ENCODE data around the gene LIMK1. TPM values are rescaled to one million over a fixed set of nuclear protein-coding genes. Genes with fewer than 3 reads are reported as not detected.

LIMK1 gene
- total RNA-seq, 3 donors from 2014 or later, result 18.0 to 18.6 (median 18.1) TPM

DNA sequence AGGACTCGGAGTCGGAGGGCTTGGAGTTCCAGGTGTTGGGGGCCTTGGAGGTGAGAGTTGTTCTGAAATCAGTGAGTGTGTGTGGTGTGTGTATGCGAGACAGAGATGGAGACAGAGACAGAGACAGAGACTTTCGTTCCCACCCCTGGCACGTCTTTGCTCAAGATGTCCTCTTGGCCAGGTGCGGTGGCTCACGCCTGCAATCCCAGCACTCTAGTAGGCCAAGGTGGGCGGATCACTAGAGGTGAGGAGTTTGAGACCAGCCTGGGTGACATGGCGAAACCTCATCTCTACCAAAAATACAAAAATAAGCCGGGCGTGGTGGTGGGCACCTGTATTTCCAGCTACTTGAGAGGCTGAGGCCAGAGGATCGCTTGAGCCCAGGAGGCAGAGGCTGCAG lies 20.0 kb upstream of the LIMK1 start:
- Histone ChIP-seq H3K4me3 (no peak overlapping the region), H3K4me1 (peaks cover 0 to 7% of the 10 kb centered on the region in 2 donors), H3K36me3 (no peaks in the 10 kb centered on the region), H3K27me3 (no peaks in the 10 kb centered on the region), H3K9me3 (no peaks in the 10 kb centered on the region), H3K27ac (no peak overlapping the region)
- no peak for TF ChIP-seq POLR2A (IDR thresholded peaks at IDR 0.05)
- no peak for TF ChIP-seq POLR2AphosphoS5 (IDR thresholded peaks at IDR 0.05)
- TF ChIP-seq, protein P1, sequence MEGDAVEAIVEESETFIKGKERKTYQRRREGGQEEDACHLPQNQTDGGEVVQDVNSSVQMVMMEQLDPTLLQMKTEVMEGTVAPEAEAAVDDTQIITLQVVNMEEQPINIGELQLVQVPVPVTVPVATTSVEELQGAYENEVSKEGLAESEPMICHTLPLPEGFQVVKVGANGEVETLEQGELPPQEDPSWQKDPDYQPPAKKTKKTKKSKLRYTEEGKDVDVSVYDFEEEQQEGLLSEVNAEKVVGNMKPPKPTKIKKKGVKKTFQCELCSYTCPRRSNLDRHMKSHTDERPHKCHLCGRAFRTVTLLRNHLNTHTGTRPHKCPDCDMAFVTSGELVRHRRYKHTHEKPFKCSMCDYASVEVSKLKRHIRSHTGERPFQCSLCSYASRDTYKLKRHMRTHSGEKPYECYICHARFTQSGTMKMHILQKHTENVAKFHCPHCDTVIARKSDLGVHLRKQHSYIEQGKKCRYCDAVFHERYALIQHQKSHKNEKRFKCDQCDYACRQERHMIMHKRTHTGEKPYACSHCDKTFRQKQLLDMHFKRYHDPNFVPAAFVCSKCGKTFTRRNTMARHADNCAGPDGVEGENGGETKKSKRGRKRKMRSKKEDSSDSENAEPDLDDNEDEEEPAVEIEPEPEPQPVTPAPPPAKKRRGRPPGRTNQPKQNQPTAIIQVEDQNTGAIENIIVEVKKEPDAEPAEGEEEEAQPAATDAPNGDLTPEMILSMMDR (IDR thresholded peaks at IDR 0.05), result no peak
- no peak for DNase-seq (ENCODE audit: low spot score in 2 of 2)
- intact Hi-C loops (cut with DNase I; ENCODE audit: low total_unique reads), result loop anchor here (10.0 kb wide), 1 partner anchor 111 kb away; the partner anchor contains the start of gene EIF4H

DNA sequence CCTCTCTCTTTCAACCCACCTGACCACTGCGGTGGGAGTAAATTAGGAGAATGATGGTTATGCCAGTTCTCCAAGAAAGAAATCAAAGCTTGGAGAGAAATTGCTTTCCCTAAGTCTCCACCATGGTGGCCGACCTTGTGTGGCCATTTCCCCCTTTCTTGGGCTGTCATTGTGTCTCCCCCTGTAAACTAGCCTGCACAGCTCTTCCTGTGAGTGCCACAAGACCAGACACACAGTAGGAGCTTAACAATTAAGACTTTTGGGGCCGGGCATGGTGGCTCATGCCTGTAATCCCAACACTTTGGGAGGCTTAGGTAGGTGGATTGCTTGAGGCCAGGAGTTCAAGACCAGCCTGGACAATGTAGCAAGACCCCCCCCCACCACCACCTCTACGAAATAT lies 18.9 kb upstream of the LIMK1 start:
- H3K4me1 ChIP-seq, result peaks cover 0 to 7% of the 10 kb centered on the region in 2 donors
- no peak overlapping the region for H3K4me3 ChIP-seq
- no peaks in the 10 kb centered on the region for H3K27me3 ChIP-seq
- intact Hi-C loops (cut with DNase I; ENCODE audit: low total_unique reads), result loop anchor here (10.0 kb wide), 1 partner anchor 110 kb away; the partner anchor contains the start of gene EIF4H
- no peaks in the 10 kb centered on the region for H3K36me3 ChIP-seq
- no peak overlapping the region for H3K27ac ChIP-seq
- TF ChIP-seq, protein P1 (IDR thresholded peaks at IDR 0.05), result no peak
- no peak for TF ChIP-seq POLR2A (IDR thresholded peaks at IDR 0.05)
- TF ChIP-seq POLR2AphosphoS5 (IDR thresholded peaks at IDR 0.05), result no peak
- no peak for DNase-seq (ENCODE audit: low spot score in 2 of 2)
- H3K9me3 ChIP-seq, result no peaks in the 10 kb centered on the region

DNA sequence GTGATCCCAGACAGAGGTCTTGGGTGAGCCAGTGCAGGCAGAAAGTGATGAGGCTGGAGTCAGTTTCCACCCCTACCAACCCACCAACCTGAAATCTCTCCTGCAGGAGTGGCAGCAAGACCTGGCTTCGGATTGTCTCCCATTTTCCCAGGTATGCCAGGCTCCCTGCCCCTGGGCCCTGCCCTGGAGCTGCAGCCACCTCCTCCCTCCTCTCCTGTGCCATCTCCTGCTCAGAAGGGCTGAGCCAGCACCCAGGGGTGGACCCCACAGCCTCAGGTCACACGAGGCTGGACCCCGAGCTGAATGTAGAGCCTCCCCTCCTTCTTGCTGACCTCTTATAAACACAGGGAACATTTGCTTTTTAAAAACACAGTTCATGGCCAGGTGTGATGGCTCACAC lies 17.0 kb upstream of the LIMK1 start:
- H3K27me3 ChIP-seq, result no peaks in the 10 kb centered on the region
- no peaks in the 10 kb centered on the region for H3K4me1 ChIP-seq
- DNase-seq (ENCODE audit: low spot score in 2 of 2), result no peak
- H3K36me3 ChIP-seq, result no peaks in the 10 kb centered on the region
- no peaks in the 10 kb centered on the region for H3K9me3 ChIP-seq
- no peak overlapping the region for H3K27ac ChIP-seq
- TF ChIP-seq POLR2AphosphoS5 (IDR thresholded peaks at IDR 0.05), result no peak
- TF ChIP-seq POLR2A (IDR thresholded peaks at IDR 0.05), result no peak
- TF ChIP-seq, protein P1 (IDR thresholded peaks at IDR 0.05), result no peak
- H3K4me3 ChIP-seq, result no peak overlapping the region
- intact Hi-C loops (cut with DNase I; ENCODE audit: low total_unique reads), result loop anchor here (10.0 kb wide), 1 partner anchor 108 kb away; the partner anchor contains the start of gene EIF4H

DNA sequence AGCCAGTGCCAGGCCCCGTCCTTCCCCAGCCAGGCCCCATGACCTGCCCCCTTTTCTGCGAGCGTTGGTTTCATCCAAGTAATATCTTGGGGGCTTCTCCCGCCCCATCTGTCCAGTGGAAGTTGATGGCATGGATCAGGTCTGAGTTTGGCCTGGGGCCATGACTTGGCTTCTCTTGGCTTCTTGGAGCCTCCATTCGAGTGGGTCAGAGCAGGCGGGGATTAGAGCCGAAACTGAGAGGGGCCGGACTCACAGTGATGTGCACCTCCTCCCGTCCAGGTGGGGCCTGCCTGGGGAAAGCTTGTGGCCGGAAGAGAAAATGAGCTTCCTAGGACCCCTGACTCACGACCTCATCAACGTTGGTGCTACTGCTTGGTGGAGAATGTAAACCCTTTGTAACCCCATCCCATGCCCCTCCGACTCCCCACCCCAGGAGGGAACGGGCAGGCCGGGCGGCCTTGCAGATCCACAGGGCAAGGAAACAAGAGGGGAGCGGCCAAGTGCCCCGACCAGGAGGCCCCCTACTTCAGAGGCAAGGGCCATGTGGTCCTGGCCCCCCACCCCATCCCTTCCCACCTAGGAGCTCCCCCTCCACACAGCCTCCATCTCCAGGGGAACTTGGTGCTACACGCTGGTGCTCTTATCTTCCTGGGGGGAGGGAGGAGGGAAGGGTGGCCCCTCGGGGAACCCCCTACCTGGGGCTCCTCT lies 15.1 kb upstream of the LIMK1 start:
- no peak overlapping the region for H3K27ac ChIP-seq
- no peaks in the 10 kb centered on the region for H3K36me3 ChIP-seq
- no peak for DNase-seq (ENCODE audit: low spot score in 2 of 2)
- intact Hi-C loops (cut with DNase I; ENCODE audit: low total_unique reads), result loop anchor here (10.0 kb wide), 1 partner anchor 106 kb away; the partner anchor contains the start of gene EIF4H
- H3K27me3 ChIP-seq, result no peaks in the 10 kb centered on the region
- no peaks in the 10 kb centered on the region for H3K4me1 ChIP-seq
- H3K9me3 ChIP-seq, result no peaks in the 10 kb centered on the region
- TF ChIP-seq POLR2AphosphoS5 (IDR thresholded peaks at IDR 0.05) (no peak), POLR2A (IDR thresholded peaks at IDR 0.05) (no peak)
- TF ChIP-seq, protein P1 (IDR thresholded peaks at IDR 0.05), result no peak
- H3K4me3 ChIP-seq, result no peak overlapping the region

DNA sequence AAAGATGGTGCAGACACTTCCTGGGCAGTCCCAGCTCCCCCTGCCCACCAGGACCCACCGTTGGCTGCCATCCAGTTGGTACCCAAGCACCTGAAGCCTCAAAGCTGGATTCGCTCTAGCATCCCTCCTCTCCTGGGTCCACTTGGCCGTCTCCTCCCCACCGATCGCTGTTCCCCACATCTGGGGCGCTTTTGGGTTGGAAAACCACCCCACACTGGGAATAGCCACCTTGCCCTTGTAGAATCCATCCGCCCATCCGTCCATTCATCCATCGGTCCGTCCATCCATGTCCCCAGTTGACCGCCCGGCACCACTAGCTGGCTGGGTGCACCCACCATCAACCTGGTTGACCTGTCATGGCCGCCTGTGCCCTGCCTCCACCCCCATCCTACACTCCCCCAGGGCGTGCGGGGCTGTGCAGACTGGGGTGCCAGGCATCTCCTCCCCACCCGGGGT lies 14.5 kb upstream of the LIMK1 start:
- Histone ChIP-seq H3K4me3 (no peak overlapping the region), H3K9me3 (no peaks in the 10 kb centered on the region), H3K36me3 (no peaks in the 10 kb centered on the region), H3K27ac (no peak overlapping the region), H3K27me3 (no peaks in the 10 kb centered on the region), H3K4me1 (no peaks in the 10 kb centered on the region)
- DNase-seq (ENCODE audit: low spot score in 2 of 2), result no peak
- intact Hi-C loops (cut with DNase I; ENCODE audit: low total_unique reads), result loop anchor here (10.0 kb wide), 1 partner anchor 106 kb away; the partner anchor contains the start of gene EIF4H
- TF ChIP-seq, protein P1 (IDR thresholded peaks at IDR 0.05), result no peak
- no peak for TF ChIP-seq POLR2AphosphoS5 (IDR thresholded peaks at IDR 0.05)
- no peak for TF ChIP-seq POLR2A (IDR thresholded peaks at IDR 0.05)

All from breast epithelium (tissue), 4 donors.